HCT116 (cell line): ENCODE measurements around the gene NEDD4L.

ENCODE experiments used
- POLR2A ChIP-seq: IDR thresholded peaks from 2 replicates; pipeline ENCODE4 v1.7.0; 2011; ENCODE audit warnings: borderline replicate concordance; ENCODE audit not compliant: insufficient read depth, insufficient read length; ENCODE audit errors: extremely low read depth
- ZNF274 ChIP-seq: fragments of 200-500 bp; sonication (Bioruptor generic); IDR thresholded peaks from 2 replicates; pipeline ENCODE4 v1.6.1; 2014; ENCODE audit warnings: mild to moderate bottlenecking, low read depth, low read length, inconsistent platforms
- TF ChIP-seq, protein P1 (sequence below), 3 experiments: fragments of 200-600 bp in 1 of 3; sonication (generic) in 1 of 3; IDR thresholded peaks in 2 of 3; conservative IDR thresholded peaks in 1 of 3; 2 replicates each; pipeline ENCODE4 v1.5.1; 2012 to 2017; ENCODE audit warnings: low read depth in 2 of 3, low read length in 2 of 3, antibody characterized with exemption in 1 of 3, borderline replicate concordance in 1 of 3, control low read depth in 1 of 3, mild to moderate bottlenecking in 1 of 3, mixed read lengths in 1 of 3, mixed run types in 1 of 3, moderate library complexity in 1 of 3; ENCODE audit not compliant: insufficient read depth in 1 of 3

- no peak for TF ChIP-seq ZNF274
- TF ChIP-seq, protein P1, sequence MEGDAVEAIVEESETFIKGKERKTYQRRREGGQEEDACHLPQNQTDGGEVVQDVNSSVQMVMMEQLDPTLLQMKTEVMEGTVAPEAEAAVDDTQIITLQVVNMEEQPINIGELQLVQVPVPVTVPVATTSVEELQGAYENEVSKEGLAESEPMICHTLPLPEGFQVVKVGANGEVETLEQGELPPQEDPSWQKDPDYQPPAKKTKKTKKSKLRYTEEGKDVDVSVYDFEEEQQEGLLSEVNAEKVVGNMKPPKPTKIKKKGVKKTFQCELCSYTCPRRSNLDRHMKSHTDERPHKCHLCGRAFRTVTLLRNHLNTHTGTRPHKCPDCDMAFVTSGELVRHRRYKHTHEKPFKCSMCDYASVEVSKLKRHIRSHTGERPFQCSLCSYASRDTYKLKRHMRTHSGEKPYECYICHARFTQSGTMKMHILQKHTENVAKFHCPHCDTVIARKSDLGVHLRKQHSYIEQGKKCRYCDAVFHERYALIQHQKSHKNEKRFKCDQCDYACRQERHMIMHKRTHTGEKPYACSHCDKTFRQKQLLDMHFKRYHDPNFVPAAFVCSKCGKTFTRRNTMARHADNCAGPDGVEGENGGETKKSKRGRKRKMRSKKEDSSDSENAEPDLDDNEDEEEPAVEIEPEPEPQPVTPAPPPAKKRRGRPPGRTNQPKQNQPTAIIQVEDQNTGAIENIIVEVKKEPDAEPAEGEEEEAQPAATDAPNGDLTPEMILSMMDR (IDR thresholded peaks at IDR 0.05 in 2 of 3, conservative IDR thresholded peaks at IDR 0.05 in 1 of 3; ENCODE audit: borderline replicate concordance in 1 of 3, insufficient read depth in 1 of 3, low read depth in 2 of 3, low read length in 2 of 3): no peak
- TF ChIP-seq POLR2A: no peak
These were observed 173.0 kb downstream of the NEDD4L start for GRCh38 chr18:58217052-58217451.
